GM19372 (cell line): Measurements from ENCODE around the gene SLC28A1.
A peak's percentile ranks its signal among the peaks of the same experiment; 100 is the strongest.

ENCODE experiments used
- ATAC-seq: cut with Tn5 transposase; IDR thresholded peaks from one replicate; pipeline ENCODE4 v1.9.1; 2021; ENCODE audit warnings: mild to moderate bottlenecking, low read depth, moderate library complexity; ENCODE audit not compliant: unreplicated experiment

Gene SLC28A1

DNA sequence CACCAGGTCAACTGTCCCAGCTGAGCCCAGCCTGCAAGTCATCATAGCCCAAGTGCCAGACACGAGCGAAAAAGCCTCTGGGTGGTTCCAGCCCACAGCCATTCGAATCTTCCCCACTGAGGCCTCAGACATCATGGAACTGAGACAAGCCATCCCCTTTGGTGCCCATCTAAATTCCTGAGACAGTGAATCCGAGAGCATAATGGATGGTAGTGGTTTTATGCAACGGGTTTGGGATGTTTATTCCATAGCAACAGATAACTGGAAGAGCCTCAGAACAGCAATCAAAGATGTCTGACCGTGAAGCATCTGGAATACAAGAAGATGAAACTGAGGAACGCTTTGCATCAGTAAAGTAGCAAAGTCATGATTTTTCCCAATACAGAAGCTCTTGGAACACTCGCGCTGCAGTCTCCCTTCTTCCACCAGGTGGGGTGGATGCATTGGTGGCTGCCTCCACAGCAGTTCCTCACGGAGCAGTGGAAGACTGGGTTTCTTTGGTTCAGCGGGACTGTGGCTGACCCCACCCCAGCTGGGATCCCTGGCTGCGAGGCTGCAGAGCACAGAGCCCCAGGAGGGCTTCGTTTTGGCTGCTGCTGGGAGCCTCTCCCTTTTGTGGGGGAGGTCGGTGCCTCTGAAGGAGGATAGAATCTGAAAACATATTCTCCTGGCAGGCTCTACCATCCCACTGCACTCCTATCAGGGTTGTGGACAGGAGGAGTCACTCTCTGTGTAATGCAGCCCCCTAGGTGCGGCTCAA, 70.8 kb downstream of the SLC28A1 start:
- ATAC-seq: no peak

GRCh38 chr15:84956199-84956598, 71.7 kb downstream of the SLC28A1 start:
- ATAC-seq: no peak

DNA sequence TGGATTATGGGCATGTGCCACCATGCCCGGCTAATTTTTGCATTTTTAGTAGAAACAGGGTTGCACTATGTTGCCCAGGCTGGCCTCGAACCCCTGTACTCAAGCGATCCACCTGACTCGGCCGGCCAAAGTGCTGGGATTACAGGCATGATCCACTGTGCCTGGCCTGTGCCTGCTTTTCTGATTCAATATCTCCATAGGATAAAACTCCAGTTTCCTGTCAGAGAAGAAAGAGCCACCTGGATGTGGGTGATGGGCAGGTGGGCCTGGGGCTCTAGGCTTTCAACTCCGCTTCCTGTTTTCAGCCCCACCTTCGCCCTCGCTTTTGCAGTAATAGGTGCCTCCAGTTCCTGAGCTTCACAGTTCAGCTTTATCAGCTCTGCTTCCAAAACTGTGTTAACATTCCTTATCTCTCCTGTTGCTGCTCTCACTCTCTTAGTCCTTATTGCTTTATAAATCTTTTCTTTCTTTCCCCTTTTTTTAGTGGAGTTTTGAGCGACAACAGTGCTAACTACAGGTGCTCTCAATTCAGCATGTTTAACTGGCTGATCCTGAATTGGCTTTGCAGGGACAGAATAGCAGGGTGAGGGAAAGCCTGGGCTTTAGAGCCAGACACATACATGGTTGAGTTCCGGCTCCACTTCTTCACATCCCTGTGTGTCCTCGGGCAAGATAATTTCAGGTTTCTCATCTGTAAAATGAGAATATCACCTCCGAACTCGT, 76.1 kb downstream of the SLC28A1 start:
- ATAC-seq: no peak

GRCh38 chr15:84961114-84961452, 76.6 kb downstream of the SLC28A1 start:
- ATAC-seq: no peak

- no peak for ATAC-seq
Measured at GRCh38 chr15:84961707-84962106, 77.2 kb downstream of the SLC28A1 start.

DNA sequence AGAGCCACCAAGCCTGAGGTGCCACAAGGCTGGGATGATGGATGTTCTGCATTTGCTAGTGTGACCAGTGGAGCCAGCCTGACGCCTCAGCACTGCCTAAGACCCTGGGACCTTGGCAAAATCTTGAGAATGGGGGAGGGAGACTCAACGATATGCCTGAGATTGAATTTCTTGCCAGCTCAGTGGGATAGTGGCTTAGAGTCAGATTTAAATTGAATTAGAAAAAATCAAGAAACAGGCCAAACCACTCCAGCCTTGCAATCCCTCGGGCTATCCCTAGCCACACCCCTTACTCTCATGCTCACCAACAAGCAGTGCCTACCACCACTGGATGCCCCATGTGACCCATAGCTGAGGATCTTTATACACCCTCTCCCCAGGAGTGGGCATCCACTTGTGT, 78.5 kb downstream of the SLC28A1 start:
- ATAC-seq: no peak

- ATAC-seq: no peak
Measured at GRCh38 chr15:84967380-84967779, 82.9 kb downstream of the SLC28A1 start.

DNA sequence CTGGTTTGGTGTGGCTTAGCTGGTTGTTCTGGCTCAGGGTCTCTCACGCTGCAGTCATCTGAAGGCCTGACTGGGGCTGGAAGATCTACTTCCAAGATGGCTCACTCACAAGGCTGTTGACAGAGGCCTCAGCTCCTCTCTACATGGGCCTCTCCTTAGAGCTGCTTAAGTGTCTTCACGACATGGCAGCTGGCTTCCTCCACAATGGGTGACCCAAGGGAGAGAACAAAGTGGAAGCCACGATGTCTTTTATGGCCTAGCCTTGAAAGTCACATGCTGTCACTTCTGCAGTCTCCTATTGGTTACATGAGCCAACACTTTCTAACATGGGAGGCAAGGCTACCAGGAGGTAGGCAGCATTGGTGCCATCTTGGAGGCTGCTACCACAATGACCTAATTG, 83.8 kb downstream of the SLC28A1 start:
- no peak for ATAC-seq

DNA sequence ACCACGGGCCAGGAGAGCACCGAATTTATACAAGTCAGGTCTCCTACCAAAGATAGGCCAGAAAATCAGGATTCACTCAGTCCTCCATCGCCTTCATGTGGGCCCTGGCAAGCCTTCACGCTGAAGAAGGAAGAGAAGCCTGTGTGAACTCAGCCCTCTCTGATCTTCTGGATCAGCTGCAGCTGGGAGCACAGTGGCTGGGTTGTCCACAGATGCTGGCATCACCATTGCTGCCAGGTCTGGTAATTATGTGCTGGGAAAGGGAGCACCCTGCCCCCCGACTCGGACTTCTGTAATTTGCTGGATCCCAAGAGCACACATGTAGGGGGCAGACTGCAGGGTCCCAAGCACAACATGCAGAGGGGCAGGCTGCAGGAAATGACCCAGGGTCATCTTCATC, 84.8 kb downstream of the SLC28A1 start:
- ATAC-seq: no peak

DNA sequence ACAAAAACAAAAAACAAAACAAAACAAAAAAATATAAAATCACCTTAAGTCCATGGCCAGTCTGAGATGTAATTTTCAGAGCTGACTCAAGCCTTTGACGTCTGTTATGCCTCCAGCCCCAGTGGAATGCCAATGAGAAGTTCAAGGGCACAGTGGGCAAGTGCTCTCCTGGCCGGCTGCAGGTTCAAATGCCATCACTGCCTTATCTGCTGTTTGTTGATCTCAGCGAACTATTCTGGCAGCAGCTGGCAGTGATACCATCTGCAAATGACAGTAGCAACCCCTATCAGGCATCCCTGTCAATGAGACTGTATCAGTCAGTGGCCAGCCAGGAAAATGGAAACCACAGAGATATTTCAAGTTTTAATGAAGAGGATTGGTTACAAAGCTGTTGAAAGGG, 86.4 kb downstream of the SLC28A1 start:
- no peak for ATAC-seq

DNA sequence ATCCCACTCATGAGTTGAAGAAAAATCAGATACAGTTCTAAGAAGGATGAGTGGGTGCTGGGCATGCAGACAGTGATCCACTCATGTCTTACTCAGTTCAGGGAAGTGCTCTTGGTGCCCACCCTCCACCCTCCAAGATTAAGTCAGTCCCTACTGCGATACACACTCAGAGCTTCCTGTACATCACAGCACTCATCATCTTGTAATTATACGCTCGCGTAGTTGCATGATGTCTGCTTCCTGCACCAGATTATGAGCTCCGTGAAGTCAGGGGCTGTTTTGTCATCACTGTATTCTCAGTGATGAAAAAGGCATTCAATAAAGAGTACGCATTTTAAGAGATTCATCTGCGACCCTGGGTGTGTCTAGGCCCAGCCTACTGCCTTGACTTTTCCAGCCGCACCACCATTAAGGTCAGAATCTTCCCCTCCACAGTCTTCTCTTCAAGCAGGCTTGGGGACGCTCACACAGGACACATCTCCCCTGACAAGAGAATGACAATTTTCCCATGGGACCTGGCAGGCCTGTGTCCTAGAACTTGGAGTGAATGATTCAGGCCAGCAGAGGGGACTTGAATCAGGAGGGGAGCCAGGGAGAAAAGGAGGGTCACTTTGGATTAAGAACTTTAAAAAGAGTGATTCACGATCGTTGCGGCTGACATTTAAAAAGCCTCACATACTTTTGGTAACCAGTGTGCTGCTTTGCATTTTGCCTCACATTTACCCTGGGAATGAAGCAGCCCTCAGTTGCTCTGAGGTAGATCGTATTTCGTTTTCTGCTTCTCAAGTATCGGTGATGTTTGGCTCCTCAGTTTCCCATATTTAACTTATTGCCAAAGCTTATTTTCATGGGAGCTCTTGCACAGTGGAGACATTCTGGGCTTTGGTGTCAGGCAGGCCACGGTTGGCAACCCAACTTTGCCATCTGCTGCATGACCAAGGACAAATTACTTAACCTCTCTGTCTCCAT, 89.3 kb downstream of the SLC28A1 start:
- no peak for ATAC-seq

DNA sequence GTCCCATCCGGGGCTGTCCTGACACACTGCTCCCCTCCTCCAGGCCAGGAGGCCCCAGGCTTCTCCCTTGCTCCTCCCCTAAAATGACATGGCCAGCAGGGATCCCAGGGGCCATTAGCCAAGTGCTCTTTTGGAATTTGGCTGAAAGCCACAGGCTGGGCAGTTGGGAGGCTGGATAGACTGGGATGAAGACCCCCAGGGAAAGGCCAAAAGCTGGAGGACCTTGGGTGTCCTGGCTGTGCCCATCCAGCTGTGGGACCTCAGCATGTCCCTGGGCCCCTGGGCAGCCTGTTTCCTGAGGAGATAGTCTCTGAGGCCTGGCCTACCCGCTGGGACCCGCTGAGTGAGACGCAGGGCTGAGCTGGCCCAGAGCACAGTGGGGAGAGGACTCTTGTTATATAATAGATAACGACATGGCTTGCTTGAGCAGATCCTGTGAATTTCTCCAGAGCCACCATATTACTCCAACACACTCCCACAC, 91.4 kb downstream of the SLC28A1 start:
- ATAC-seq: no peak

GRCh38 chr15:84976746-84977345, 92.4 kb downstream of the SLC28A1 start:
- ATAC-seq: no peak

- no peak for ATAC-seq
Measured at GRCh38 chr15:84979651-84980050, 95.2 kb downstream of the SLC28A1 start.

DNA sequence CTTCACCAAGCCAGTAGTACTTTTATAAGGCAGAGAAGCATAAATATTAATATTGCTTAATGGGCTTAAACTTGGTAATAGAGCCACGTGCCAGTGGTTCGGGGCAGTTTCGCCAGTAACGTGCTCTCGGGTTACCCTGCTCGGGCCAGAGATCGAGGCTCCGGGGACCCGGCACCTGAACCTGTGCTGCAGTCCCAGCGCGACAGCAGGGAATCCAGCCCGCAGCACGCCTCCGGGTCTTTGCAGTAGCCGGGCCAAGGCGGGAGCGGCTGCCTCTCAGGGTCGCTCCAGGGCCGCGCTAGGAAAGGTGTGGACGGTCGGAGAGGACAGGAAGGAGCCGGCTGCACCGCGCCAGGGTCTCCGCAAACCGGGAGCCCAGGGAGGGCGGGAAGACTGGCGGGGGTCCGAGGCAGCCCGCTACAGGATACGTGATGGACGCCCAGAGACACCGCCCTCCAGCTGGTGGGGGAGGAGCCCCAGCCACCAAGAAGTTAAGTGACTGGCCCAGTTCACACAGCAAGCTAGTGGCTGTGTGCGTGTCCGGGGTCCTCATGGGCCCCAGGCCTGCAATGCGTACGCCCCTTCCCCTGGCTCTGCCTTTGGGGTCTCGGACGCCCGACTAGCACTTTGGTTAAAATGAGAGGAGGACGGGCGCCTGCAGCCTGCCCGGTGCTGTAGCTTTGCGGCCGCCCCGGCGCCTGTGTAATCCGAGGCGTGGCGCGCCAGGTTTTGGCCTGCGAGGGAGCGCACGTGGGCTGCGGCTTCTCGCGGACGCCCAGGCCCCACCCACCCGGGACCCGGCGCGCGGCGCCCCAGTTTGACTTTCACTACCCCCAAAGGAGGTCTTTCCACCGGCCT, 96.0 kb downstream of the SLC28A1 start:
- peak; percentile 48 for ATAC-seq

- peak; percentile 65 for ATAC-seq
Measured at GRCh38 chr15:84981054-84981710, 96.7 kb downstream of the SLC28A1 start.

DNA sequence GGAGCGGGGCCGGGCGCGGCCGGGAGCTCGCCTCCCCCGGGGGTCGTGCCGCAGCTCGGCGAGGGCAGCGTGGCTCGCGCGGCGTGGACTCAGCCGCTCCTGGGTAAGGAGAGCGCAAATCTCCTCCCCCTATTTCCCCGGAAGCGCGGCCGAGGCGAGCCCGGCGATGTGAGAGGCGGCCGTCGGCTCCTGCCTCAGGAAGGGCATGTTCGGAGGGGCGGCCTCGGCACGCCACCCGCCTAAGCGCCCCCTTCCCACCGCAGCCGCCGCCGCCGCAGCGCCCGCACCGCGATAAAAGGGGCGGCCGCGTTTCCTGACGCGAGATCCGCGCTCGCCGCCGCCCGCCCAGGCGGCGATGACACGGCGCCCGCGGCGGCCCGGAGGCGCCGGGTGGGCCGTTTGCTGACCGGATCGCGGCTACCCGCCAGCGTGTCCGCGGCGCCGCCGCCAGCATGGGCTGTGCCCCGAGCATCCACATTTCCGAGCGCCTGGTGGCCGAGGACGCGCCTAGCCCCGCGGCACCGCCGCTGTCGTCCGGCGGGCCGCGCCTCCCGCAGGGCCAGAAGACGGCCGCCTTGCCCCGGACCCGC, 97.3 kb downstream of the SLC28A1 start, which contains the start of gene PDE8A:
TSS of gene PDE8A (plus strand) at position 146 of the 590 bp plus-strand sequence. CDS start at position 453, 307 bp downstream.
- peak; percentile 16 for ATAC-seq

- ATAC-seq: no peak
Measured at GRCh38 chr15:84982301-84982920, 97.9 kb downstream of the SLC28A1 start.
